ENCODE results near the gene CDIPT.

CDIPT gene

DNA sequence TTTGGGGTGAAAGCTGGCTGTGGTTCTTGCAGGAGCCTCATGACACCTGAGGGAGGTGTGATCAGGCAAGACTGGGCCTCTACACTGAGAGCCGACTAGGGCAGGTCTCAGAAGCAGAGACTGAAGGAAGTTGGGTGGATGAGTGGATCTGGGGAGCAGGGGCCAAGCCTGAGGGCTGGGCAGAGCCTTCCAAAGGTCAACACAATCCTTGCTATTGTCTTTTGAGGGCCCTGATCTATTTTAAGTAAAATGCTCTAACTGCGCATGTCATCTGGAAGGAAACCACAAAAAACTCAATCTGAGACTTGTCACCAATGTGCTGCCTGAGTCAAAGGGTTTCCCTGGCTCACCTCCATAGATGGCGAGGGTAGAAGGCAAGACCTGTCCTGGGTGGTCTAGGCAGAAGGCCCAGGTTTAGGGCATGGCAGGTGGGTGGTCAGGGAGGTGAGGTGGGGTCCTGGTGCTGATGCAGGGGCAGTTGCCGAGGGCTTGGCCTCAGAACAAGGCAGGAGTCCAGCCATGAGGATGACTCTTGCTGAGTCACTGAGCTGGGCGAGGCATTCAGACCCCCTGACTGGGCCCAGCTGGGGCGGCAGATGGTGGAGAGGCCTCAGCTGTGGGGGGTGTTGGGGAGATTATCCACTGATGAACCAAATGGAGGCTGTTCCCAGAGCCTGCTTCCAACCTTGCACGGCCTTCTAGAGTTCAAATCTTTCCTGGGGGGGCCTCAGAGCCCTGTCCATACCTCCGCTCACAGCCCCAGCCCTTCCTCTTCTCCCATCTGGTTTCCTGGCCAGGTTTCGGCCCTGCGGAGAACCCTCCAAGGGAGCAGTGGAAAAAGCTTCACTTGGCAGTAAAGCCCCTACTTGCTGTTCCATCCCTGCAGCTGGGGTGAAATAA is 37.6 kb downstream of the CDIPT start:
- peak; percentile 86 for DNase-seq (ENCODE audit: low spot score)

GRCh38 chr16:29824589-29825144 is 38.4 kb downstream of the CDIPT start:
- DNase-seq (ENCODE audit: low spot score) = no peak

- DNase-seq (ENCODE audit: low spot score) = no peak
Measured at GRCh38 chr16:29821643-29822115, 41.3 kb downstream of the CDIPT start.

DNA sequence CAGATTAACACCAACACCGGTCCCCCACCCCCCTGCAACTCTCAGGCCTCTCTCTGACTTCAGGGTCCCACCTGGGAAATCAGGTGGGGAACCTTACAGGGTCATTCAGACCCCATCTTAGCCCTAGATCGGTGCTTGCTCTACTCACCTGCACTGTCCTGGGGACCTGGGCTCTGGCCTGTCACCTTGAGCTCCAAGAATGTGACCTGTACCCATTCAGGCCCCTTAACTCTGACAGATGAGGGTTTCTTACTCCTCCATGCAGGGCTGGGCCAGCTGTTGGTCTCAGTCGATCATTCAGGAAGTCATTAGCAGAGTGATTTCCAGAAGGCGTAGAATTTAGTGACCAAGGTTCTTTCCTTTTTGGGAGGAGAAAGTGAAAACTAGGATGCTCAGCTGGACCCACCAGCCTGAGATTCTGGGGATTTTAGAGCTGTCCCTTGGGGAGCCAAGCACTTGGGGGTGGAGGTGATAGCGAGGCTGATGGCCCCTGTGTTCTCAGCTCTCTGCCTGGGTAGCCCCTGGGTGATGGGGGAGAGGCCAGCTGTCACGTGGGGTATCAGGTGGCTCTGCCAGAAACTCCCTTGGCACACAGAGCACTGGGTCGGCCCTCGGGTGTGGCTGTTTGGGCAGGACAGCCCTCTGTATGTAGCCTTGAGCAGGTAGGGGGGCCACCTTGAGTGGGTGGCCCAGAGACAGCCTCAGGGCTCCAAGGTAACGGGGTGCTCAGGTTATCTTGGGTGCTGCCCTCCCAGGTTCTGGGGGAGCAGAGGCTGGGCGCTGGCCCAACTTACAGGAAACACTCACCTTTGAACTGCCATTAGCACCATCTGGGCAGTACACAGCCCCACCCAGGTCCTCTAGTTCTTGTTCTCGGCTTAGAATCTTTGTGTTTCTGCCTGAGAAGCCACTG is 42.0 kb downstream of the CDIPT start:
- DNase-seq (ENCODE audit: low spot score) = peak; percentile 54

- DNase-seq (ENCODE audit: low spot score) = peak; percentile 62
Measured at GRCh38 chr16:29820271-29820701, 42.7 kb downstream of the CDIPT start, which contains the start of gene MVP. MVP (plus strand) TSS chr16:29820462; CDS start chr16:29830550, 10,088 bp downstream.

DNA sequence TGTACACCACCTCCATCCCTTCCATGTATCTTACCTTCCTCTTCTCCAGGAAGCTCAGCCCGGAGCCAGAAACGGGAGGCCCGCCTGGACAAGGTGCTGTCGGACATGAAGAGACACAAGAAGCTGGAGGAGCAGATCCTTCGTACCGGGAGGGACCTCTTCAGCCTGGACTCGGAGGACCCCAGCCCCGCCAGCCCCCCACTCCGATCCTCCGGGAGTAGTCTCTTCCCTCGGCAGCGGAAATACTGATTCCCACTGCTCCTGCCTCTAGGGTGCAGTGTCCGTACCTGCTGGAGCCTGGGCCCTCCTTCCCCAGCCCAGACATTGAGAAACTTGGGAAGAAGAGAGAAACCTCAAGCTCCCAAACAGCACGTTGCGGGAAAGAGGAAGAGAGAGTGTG is 43.5 kb downstream of the CDIPT start:
- DNase-seq (ENCODE audit: low spot score) = no peak

GRCh38 chr16:29818082-29818481 is 44.9 kb downstream of the CDIPT start:
- no peak for DNase-seq (ENCODE audit: low spot score)

- DNase-seq (ENCODE audit: low spot score) = peak; percentile 68
Measured at GRCh38 chr16:29816694-29817441, 46.2 kb downstream of the CDIPT start.

DNA sequence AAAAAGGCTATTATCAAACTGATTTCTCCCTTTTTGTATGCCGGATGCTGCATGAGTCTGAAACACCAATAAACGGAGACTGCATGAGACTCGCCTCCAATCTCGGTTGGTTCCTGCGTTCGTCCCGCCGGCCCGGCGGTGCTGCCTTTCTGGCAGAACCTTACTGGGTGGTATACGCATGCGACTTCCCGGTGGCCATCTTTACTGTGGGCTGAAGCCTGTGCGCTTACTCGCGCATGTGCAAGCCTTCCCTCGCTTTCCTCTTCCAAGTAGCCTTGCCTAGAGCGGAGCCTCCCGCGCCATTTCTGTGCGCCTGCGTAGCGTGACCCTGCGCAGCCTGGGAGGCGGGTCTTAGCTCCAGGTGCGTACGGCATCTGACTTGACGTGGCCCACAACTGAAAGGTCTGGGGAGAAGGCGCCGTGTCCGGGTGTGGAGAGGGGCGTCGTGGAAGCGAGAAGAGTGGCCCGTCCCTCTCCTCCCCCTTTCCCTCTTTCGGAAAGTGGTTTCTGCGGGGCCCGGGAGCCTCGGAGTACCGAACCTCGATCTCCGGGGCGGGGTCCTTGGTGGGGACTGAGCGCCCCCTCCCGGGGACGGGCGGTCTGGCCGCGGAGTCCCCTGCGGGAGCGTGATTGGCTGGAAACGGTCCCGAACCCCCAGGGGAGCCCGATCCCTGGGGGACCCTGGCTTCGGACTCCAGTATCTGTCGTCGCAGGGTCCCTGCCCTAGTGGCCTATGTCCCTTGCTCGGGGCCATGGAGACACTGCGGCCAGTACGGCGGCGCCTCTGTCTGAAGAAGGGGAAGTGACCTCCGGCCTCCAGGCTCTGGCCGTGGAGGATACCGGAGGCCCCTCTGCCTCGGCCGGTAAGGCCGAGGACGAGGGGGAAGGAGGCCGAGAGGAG is 47.0 kb downstream of the CDIPT start, which contains the start of gene PAGR1:
Gene PAGR1 (plus strand): TSS at position 360 of the 901 bp plus-strand sequence. CDS start 374 bp downstream, at position 734.
- DNase-seq (ENCODE audit: low spot score) = peak; percentile 99

- DNase-seq (ENCODE audit: low spot score) = no peak
Measured at GRCh38 chr16:29815032-29815721, 47.8 kb downstream of the CDIPT start.

GRCh38 chr16:29814592-29814991 is 48.4 kb downstream of the CDIPT start:
- no peak for DNase-seq (ENCODE audit: low spot score)

DNA sequence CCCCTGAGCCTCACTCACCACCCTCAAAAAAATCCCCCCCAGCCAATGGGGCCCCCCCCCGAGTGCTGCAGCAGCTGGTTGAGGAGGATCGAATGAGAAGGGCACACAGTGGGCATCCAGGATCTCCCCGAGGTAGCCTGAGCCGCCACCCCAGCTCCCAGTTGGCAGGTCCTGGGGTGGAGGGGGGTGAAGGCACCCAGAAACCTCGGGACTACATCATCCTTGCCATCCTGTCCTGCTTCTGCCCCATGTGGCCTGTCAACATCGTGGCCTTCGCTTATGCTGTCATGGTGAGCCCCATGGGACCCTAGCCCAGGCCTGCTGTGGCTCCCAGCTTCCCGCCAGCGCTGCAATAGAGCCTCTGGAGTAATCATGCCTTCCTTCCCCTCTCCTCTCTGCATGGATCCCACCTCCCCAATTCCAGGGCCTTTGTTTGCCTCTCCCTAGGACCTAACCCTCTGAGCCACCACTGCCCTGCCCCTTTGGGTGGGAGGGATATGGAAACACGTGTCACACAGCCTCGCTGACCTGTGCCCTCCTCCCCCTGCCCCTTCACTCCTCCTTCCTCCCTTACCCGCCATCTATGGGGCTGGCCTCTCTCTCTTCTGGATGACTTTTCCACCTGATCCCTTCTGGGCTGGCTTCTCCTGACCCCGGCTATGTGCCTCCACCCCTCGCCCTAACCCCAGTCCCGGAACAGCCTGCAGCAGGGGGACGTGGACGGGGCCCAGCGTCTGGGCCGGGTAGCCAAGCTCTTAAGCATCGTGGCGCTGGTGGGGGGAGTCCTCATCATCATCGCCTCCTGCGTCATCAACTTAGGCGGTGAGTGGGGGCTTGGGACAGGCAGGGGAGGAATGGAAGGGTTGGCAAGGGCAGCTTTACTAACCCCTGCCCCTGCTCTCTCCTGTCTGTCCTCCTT is 49.1 kb downstream of the CDIPT start:
- no peak for DNase-seq (ENCODE audit: low spot score)

DNA sequence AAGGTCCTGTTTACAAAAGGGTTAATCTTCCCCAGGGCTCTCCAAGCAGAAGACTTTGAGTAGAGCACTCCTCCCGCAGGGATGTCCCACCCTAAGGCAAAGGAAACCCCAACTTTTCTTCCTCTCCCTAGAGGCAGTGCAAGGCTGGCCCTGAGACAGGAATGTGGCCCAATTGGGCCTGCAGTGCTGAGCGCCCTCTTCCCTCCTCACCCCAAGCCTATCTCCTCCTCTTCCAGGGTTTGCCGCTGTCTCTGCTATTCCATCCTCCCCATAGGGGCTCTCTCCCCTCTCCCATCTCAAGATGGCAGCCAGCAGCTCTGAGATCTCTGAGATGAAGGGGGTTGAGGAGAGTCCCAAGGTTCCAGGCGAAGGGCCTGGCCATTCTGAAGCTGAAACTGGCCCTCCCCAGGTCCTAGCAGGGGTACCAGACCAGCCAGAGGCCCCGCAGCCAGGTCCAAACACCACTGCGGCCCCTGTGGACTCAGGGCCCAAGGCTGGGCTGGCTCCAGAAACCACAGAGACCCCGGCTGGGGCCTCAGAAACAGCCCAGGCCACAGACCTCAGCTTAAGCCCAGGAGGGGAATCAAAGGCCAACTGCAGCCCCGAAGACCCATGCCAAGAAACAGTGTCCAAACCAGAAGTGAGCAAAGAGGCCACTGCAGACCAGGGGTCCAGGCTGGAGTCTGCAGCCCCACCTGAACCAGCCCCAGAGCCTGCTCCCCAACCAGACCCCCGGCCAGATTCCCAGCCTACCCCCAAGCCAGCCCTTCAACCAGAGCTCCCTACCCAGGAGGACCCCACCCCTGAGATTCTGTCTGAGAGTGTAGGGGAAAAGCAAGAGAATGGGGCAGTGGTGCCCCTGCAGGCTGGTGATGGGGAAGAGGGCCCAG is 50.0 kb downstream of the CDIPT start:
- DNase-seq (ENCODE audit: low spot score) = no peak

- DNase-seq (ENCODE audit: low spot score) = no peak
Measured at GRCh38 chr16:29811896-29812665, 50.9 kb downstream of the CDIPT start, which contains the start of gene PRRT2. PRRT2 (plus strand) TSS chr16:29812193; CDS start chr16:29813055, 862 bp downstream.

DNA sequence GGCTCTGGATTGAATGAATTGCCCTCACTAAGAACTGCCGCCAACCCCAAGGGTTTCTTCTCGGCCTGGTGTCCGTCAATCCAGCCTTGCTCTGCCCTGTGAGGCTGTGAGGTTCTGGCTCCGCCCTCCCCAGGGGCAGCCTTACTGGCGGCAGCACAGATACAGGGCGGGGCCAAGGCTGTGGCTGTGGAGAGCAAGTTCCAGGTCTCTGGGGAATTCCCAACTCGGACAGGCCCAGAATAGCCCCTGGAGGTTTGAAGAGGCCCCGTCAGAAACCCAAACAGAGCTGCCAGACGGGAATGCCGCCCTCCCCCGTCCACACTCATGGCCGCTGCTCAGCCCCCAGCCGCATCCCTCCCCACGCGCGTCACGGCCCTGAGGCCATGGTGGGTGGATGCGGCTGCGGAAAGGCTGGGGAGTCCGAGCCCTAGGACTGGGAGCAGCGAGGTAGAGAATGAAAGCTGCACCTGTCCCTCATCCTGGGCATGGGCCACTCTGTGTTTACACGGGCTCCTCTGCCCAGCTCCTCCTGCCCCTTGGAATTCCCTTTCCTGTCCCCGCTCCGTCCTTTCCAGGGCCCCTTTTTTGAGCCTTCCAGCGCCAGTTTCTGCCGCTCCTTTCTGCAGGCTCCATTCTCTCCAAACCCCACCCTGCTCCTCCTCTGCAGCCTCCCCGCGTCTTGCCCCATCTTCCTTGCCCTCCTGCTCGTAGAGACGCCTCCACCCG is 51.7 kb downstream of the CDIPT start:
- peak; percentile 89 for DNase-seq (ENCODE audit: low spot score)

DNA sequence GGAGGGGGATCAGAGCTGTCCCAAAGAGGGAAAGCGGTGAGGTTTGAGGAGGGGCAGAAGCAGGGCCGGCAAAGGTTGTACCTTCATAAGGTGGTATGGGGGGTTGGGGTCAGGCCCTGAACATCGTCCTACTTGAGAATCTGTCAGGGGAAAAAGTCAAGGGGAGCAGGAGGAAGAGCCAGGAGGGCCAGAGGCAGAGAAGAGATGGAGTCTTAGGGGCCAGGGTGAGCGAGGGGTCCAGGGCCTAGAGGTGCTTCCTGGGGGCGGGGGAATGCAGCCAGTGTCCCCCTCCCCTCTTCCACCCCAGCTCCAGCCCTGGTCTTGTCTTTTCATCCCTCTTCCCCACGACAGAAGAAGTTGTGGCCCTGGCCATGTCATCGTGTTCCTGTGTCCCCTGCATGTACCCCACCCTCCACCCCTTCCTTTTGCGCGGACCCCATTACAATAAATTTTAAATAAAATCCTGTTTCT is 52.3 kb downstream of the CDIPT start:
- DNase-seq (ENCODE audit: low spot score) = no peak

Measured in activated CD4-positive, alpha-beta T cell treated with anti-CD3 and anti-CD28 coated beads, Interleukin-2, Interleukin-4, amounts not matched to agents 100 ng/mL and 50 ng/mL, durations not matched to agents 16 hours and 8 hours (primary cell).